ENCODE measurements around the gene NPEPPS. TPM values are rescaled to one million over a fixed set of nuclear protein-coding genes. Genes with fewer than 3 reads are reported as not detected.

The NPEPPS gene
- total RNA-seq, 1 donor from 2014 or later: 143 TPM

- FAIRE-seq (no peak), DNase-seq (ENCODE audit: low read depth) (no peak)
- Histone ChIP-seq H3K4me3 (ENCODE audit: insufficient read depth, low read depth, low read length) (no peak overlapping the region), H3K27ac (ENCODE audit: low read depth, low read length) (no peak overlapping the region), H3K9me3 (ENCODE audit: insufficient read depth, low read depth, low read length) (no peaks in the 10 kb centered on the region), H3K4me2 (ENCODE audit: low read length) (no peak overlapping the region), H3K4me1 (ENCODE audit: insufficient read depth, low read length) (no peaks in the 10 kb centered on the region), H3K9ac (ENCODE audit: low read length) (no peak overlapping the region), H3K79me2 (ENCODE audit: insufficient read depth, low read length) (no peaks in the 10 kb centered on the region), H2AFZ (ENCODE audit: low read depth, low read length) (no peak overlapping the region), H4K20me1 (ENCODE audit: insufficient read depth, low read length) (no peaks in the 10 kb centered on the region), H3K27me3 (ENCODE audit: insufficient read depth, low read length) (no peaks in the 10 kb centered on the region), H3K36me3 (ENCODE audit: insufficient read depth, low read length) (no peaks in the 10 kb centered on the region)
- Mint-ChIP-seq H3K4me1 (ENCODE audit: low read depth, unreplicated experiment) (no peaks in the 10 kb centered on the region), H3K4me3 (ENCODE audit: unreplicated experiment) (no peak overlapping the region), H3K27ac (ENCODE audit: unreplicated experiment) (no peak overlapping the region), H3K27me3 (ENCODE audit: low read depth, unreplicated experiment) (no peaks in the 10 kb centered on the region), H3K36me3 (ENCODE audit: low read depth, unreplicated experiment) (no peaks in the 10 kb centered on the region), H3K9me3 (ENCODE audit: unreplicated experiment) (no peaks in the 10 kb centered on the region)
- TF ChIP-seq EZH2 (IDR thresholded peaks at IDR 0.05; ENCODE audit: insufficient read depth, low read length): no peak
Measured at GRCh38 chr17:47632991-47633390, 102.1 kb downstream of the NPEPPS start.

- no peaks in the 10 kb centered on the region for H3K9me3 Mint-ChIP-seq (ENCODE audit: unreplicated experiment)
- H4K20me1 ChIP-seq (ENCODE audit: insufficient read depth, low read length): no peaks in the 10 kb centered on the region
- no peaks in the 10 kb centered on the region for H3K36me3 ChIP-seq (ENCODE audit: insufficient read depth, low read length)
- no peaks in the 10 kb centered on the region for H3K4me1 Mint-ChIP-seq (ENCODE audit: low read depth, unreplicated experiment)
- H3K9me3 ChIP-seq (ENCODE audit: insufficient read depth, low read depth, low read length): no peaks in the 10 kb centered on the region
- TF ChIP-seq CTCF (IDR thresholded peaks at IDR 0.05; ENCODE audit: insufficient read depth, low read depth, low read length) (no peak), EZH2 (IDR thresholded peaks at IDR 0.05; ENCODE audit: insufficient read depth, low read length) (no peak)
- no peaks in the 10 kb centered on the region for H3K4me1 ChIP-seq (ENCODE audit: insufficient read depth, low read length)
- no peaks in the 10 kb centered on the region for H3K36me3 Mint-ChIP-seq (ENCODE audit: low read depth, unreplicated experiment)
- no peaks in the 10 kb centered on the region for H3K79me2 ChIP-seq (ENCODE audit: insufficient read depth, low read length)
- FAIRE-seq (no peak), DNase-seq (ENCODE audit: low read depth) (no peak)
- no peaks in the 10 kb centered on the region for H3K27me3 Mint-ChIP-seq (ENCODE audit: low read depth, unreplicated experiment)
- no peak overlapping the region for H3K27ac Mint-ChIP-seq (ENCODE audit: unreplicated experiment)
- H3K9ac ChIP-seq (ENCODE audit: low read length): no peak overlapping the region
- H3K4me3 Mint-ChIP-seq (ENCODE audit: unreplicated experiment): no peak overlapping the region
- H3K4me2 ChIP-seq (ENCODE audit: low read length): no peak overlapping the region
- H3K27me3 ChIP-seq (ENCODE audit: insufficient read depth, low read length): no peaks in the 10 kb centered on the region
- H3K4me3 ChIP-seq (ENCODE audit: insufficient read depth, low read depth, low read length): no peak overlapping the region
- no peak overlapping the region for H2AFZ ChIP-seq (ENCODE audit: low read depth, low read length)
- H3K27ac ChIP-seq (ENCODE audit: low read depth, low read length): no peak overlapping the region
Measured at GRCh38 chr17:47633996-47634395, 103.1 kb downstream of the NPEPPS start.

- Histone ChIP-seq H3K79me2 (ENCODE audit: insufficient read depth, low read length) (no peaks in the 10 kb centered on the region), H3K4me1 (ENCODE audit: insufficient read depth, low read length) (no peaks in the 10 kb centered on the region), H3K27ac (ENCODE audit: low read depth, low read length) (no peak overlapping the region), H3K36me3 (ENCODE audit: insufficient read depth, low read length) (no peaks in the 10 kb centered on the region), H3K27me3 (ENCODE audit: insufficient read depth, low read length) (no peaks in the 10 kb centered on the region), H4K20me1 (ENCODE audit: insufficient read depth, low read length) (no peaks in the 10 kb centered on the region), H2AFZ (ENCODE audit: low read depth, low read length) (no peak overlapping the region), H3K4me2 (ENCODE audit: low read length) (no peak overlapping the region), H3K9me3 (ENCODE audit: insufficient read depth, low read depth, low read length) (no peaks in the 10 kb centered on the region), H3K9ac (ENCODE audit: low read length) (no peak overlapping the region), H3K4me3 (ENCODE audit: insufficient read depth, low read depth, low read length) (no peak overlapping the region)
- no peaks in the 10 kb centered on the region for H3K36me3 Mint-ChIP-seq (ENCODE audit: low read depth, unreplicated experiment)
- no peaks in the 10 kb centered on the region for H3K9me3 Mint-ChIP-seq (ENCODE audit: unreplicated experiment)
- TF ChIP-seq EZH2 (IDR thresholded peaks at IDR 0.05; ENCODE audit: insufficient read depth, low read length): no peak
- TF ChIP-seq CTCF (IDR thresholded peaks at IDR 0.05; ENCODE audit: insufficient read depth, low read depth, low read length): no peak
- H3K4me1 Mint-ChIP-seq (ENCODE audit: low read depth, unreplicated experiment): no peaks in the 10 kb centered on the region
- no peak for FAIRE-seq
- H3K27me3 Mint-ChIP-seq (ENCODE audit: low read depth, unreplicated experiment): no peaks in the 10 kb centered on the region
- DNase-seq (ENCODE audit: low read depth): no peak
- H3K27ac Mint-ChIP-seq (ENCODE audit: unreplicated experiment): no peak overlapping the region
- H3K4me3 Mint-ChIP-seq (ENCODE audit: unreplicated experiment): no peak overlapping the region
Measured at GRCh38 chr17:47634870-47635269, 104.0 kb downstream of the NPEPPS start.
